Measurements from ENCODE around the gene ALDH3A2.
"Not testable (repeated sequence)": the region's sequence is repeated elsewhere in the genome, so short reads cannot be mapped to it uniquely, and the experiment has no call there.

Gene ALDH3A2

GRCh38 chr17:19651451-19652238 is 3.1 kb downstream of the ALDH3A2 start:
- DNase-seq, result no peak

GRCh38 chr17:19652595-19652994 is 4.0 kb downstream of the ALDH3A2 start:
- DNase-seq, result no peak

- no peak for DNase-seq
Measured at GRCh38 chr17:19654342-19654886, 5.9 kb downstream of the ALDH3A2 start.

- no peak for DNase-seq
Measured at GRCh38 chr17:19654896-19655295, 6.3 kb downstream of the ALDH3A2 start.

- DNase-seq, result no peak
Measured at GRCh38 chr17:19656336-19656735, 7.8 kb downstream of the ALDH3A2 start.

GRCh38 chr17:19656851-19657581 is 8.5 kb downstream of the ALDH3A2 start:
- no peak for DNase-seq

- no peak for DNase-seq
Measured at GRCh38 chr17:19659366-19660177, 11.0 kb downstream of the ALDH3A2 start.

GRCh38 chr17:19660219-19660870 is 11.8 kb downstream of the ALDH3A2 start:
- DNase-seq, result no peak

- no peak for DNase-seq
Measured at GRCh38 chr17:19661121-19661520, 12.6 kb downstream of the ALDH3A2 start.

- no peak for DNase-seq
Measured at GRCh38 chr17:19663097-19663496, 14.5 kb downstream of the ALDH3A2 start.

- no peak for DNase-seq
Measured at GRCh38 chr17:19664136-19664820, 15.7 kb downstream of the ALDH3A2 start.

- no peak for DNase-seq
Measured at GRCh38 chr17:19664821-19665181, 16.2 kb downstream of the ALDH3A2 start.

- DNase-seq, result not testable (repeated sequence)
Measured at GRCh38 chr17:19669680-19670079, 21.1 kb downstream of the ALDH3A2 start.

- no peak for DNase-seq
Measured at GRCh38 chr17:19670908-19671307, 22.4 kb downstream of the ALDH3A2 start.

GRCh38 chr17:19671433-19671832 is 22.9 kb downstream of the ALDH3A2 start:
- DNase-seq, result no peak

- no peak for DNase-seq
Measured at GRCh38 chr17:19672009-19672750, 23.6 kb downstream of the ALDH3A2 start.

GRCh38 chr17:19673623-19674022 is 25.1 kb downstream of the ALDH3A2 start:
- DNase-seq, result no peak

- DNase-seq, result no peak
Measured at GRCh38 chr17:19676896-19677295, 28.3 kb downstream of the ALDH3A2 start.

GRCh38 chr17:19677736-19678379 is 29.3 kb downstream of the ALDH3A2 start:
- no peak for DNase-seq

GRCh38 chr17:19678581-19679453 is 30.3 kb downstream of the ALDH3A2 start:
- DNase-seq, result no peak
